PC-9 (cell line): ENCODE measurements around the gene CDC14A. TPM values are rescaled to one million over a fixed set of nuclear protein-coding genes. Genes with fewer than 3 reads are reported as not detected.
"Not testable (repeated sequence)": the region's sequence is repeated elsewhere in the genome, so short reads cannot be mapped to it uniquely, and the experiment has no call there.

Source experiments
- BruUV-seq: library from RNA; stranded (reverse); fragments of 400-500 nt; replicated peaks from 2 replicates; lab custom pipeline; 2021; lab: Mats Ljungman, UMichigan
- CTCF ChIA-PET: fragments of 300-600 bp; sonication (Branson Sonifier 250); formaldehyde crosslinking; loops from one replicate; lab custom pipeline; 2022; ENCODE audit warnings: antibody characterized with exemption; lab: Charles Lee
- POLR2A ChIA-PET: fragments of 300-600 bp; sonication (Branson Sonifier 250); formaldehyde crosslinking; loops from one replicate; lab custom pipeline; 2022; ENCODE audit warnings: antibody characterized with exemption; ENCODE audit not compliant: unreplicated experiment; lab: Charles Lee
- DNase-seq, 2 experiments: peaks; one replicate each; pipeline versions ENCODE4 v3.0.0 to v3.0.0-alpha.2; 2015 to 2022; ENCODE audit warnings: mixed read lengths in 1 of 2
- H2AFZ ChIP-seq: fragments of 200-600 bp; sonication (generic); 2 replicates; pipeline ENCODE4 v1.8.1; 2017; ENCODE audit warnings: antibody characterized with exemption
- H3F3A ChIP-seq: fragments of 200-600 bp; sonication (generic); 2 replicates; pipeline ENCODE4 v1.8.1; 2017; ENCODE audit warnings: antibody characterized with exemption, mild to moderate bottlenecking, low read depth; ENCODE audit not compliant: insufficient read depth
- H3K27ac ChIP-seq: fragments of 200-600 bp; sonication (generic); 2 replicates; pipeline ENCODE4 v1.6.1; 2016; ENCODE audit warnings: mixed run types
- H3K27me3 ChIP-seq: fragments of 200-600 bp; sonication (generic); 2 replicates; pipeline ENCODE4 v1.6.1; 2016; ENCODE audit warnings: low read depth, mixed run types; ENCODE audit not compliant: insufficient read depth
- H3K36me3 ChIP-seq: fragments of 200-600 bp; sonication (generic); 2 replicates; pipeline ENCODE4 v1.6.1; 2016; ENCODE audit warnings: low read depth, mixed run types
- H3K4me1 ChIP-seq: fragments of 200-600 bp; sonication (generic); replicated peaks from 2 replicates; pipeline ENCODE4 v1.6.1; 2016; ENCODE audit warnings: mixed run types; ENCODE audit not compliant: insufficient read depth
- H3K4me2 ChIP-seq: fragments of 200-600 bp; sonication (generic); 2 replicates; pipeline ENCODE4 v1.6.1; 2017; ENCODE audit warnings: mixed run types
- H3K4me3 ChIP-seq: fragments of 200-600 bp; sonication (generic); 2 replicates; pipeline ENCODE4 v1.6.1; 2016; ENCODE audit warnings: mixed run types
- H3K79me2 ChIP-seq: fragments of 200-600 bp; sonication (generic); 2 replicates; pipeline ENCODE4 v1.6.1; 2017; ENCODE audit warnings: low read depth, mixed run types
- H3K9me2 ChIP-seq: fragments of 200-600 bp; sonication (generic); 2 replicates; pipeline ENCODE4 v1.8.1; 2017; ENCODE audit warnings: mild to moderate bottlenecking; ENCODE audit not compliant: insufficient read depth
- H3K9me3 ChIP-seq: fragments of 200-600 bp; sonication (generic); 2 replicates; pipeline ENCODE4 v1.8.1; 2016; ENCODE audit warnings: low read depth; ENCODE audit not compliant: insufficient read depth
- H4K20me1 ChIP-seq: fragments of 200-600 bp; sonication (generic); 2 replicates; pipeline ENCODE4 v1.8.1; 2017; ENCODE audit not compliant: insufficient read depth
- CTCF ChIP-seq: fragments of 200-600 bp; sonication (generic); conservative IDR thresholded peaks from 2 replicates; pipeline ENCODE4 v1.6.1; 2017; ENCODE audit warnings: mixed run types, antibody characterized with exemption, mild to moderate bottlenecking, moderate library complexity
- EZH2 ChIP-seq: fragments of 200-600 bp; sonication (generic); IDR thresholded peaks from 2 replicates; pipeline ENCODE4 v1.8.0; 2017; ENCODE audit warnings: antibody characterized with exemption, low read depth
- intact Hi-C: fragments of 100-400 bp; cut with micrococcal nuclease; formaldehyde crosslinking; loops from one replicate; pipeline ENCODE4 v1.10.0; 2022; ENCODE audit not compliant: unreplicated experiment
- total RNA-seq: library from RNA; stranded (reverse); gene quantifications from 2 replicates; pipeline ENCODE4 v1.2.3, GENCODE V29; 2021

The CDC14A gene
- total RNA-seq, 1 experiment from 2014 or later: 2.8 TPM

- intact Hi-C loops: no loop called here
- peak in 1 of 2 experiments; percentile 51 for DNase-seq
- BruUV-seq: no TSS peak
Measured at GRCh38 chr1:100325415-100326324, 26.6 kb upstream of the CDC14A start.

GRCh38 chr1:100326325-100326670, 26.0 kb upstream of the CDC14A start:
- H3K27me3 ChIP-seq, H3F3A ChIP-seq, POLR2A ChIA-PET, H3K4me2 ChIP-seq, intact Hi-C loops, H3K4me3 ChIP-seq, CTCF ChIA-PET, H4K20me1 ChIP-seq, H3K9me2 ChIP-seq, DNase-seq, H3K36me3 ChIP-seq, H3K27ac ChIP-seq, H3K9me3 ChIP-seq, H3K79me2 ChIP-seq, BruUV-seq, H2AFZ ChIP-seq: not testable (repeated sequence)
- peaks cover 15% of the 10 kb centered on the region for H3K4me1 ChIP-seq

More at GRCh38 chr1:100325415-100326324, 26.6 kb upstream of the CDC14A start:
- Histone ChIP-seq H3K4me2 (peak overlapping the region; percentile 21), H3K9me3 (no peaks in the 10 kb centered on the region), H4K20me1 (no peaks in the 10 kb centered on the region), H3K27me3 (no peaks in the 10 kb centered on the region), H2AFZ (no peak overlapping the region; the same call in 1 of the 2 replicates), H3F3A (no peaks in the 10 kb centered on the region), H3K4me3 (no peak overlapping the region), H3K4me1 (peaks cover 15% of the 10 kb centered on the region), H3K9me2 (no peaks in the 10 kb centered on the region), H3K36me3 (no peaks in the 10 kb centered on the region), H3K79me2 (no peaks in the 10 kb centered on the region), H3K27ac (no peak overlapping the region)
- CTCF ChIA-PET: interaction anchor here (0.5 kb wide), 1 partner anchor 640 kb away, joined by 4 read pairs; no protein-coding TSS in a partner anchor
- TF ChIP-seq EZH2 (no peak), CTCF (no peak)
- POLR2A ChIA-PET: no interaction called here

- no peak for DNase-seq
- no TSS peak for BruUV-seq
- H3K27me3 ChIP-seq: no peaks in the 10 kb centered on the region
- H2AFZ ChIP-seq: no peak overlapping the region
- intact Hi-C loops: no loop called here
- H3K4me2 ChIP-seq: no peak overlapping the region
- H3K9me3 ChIP-seq: no peaks in the 10 kb centered on the region
- no peak overlapping the region for H3K27ac ChIP-seq
- no peaks in the 10 kb centered on the region for H4K20me1 ChIP-seq
- H3K4me3 ChIP-seq: no peak overlapping the region
- H3K9me2 ChIP-seq: no peaks in the 10 kb centered on the region
- ChIA-PET CTCF (no interaction called here), POLR2A (no interaction called here)
- H3F3A ChIP-seq: no peaks in the 10 kb centered on the region
- H3K79me2 ChIP-seq: no peaks in the 10 kb centered on the region
- H3K36me3 ChIP-seq: no peaks in the 10 kb centered on the region
- H3K4me1 ChIP-seq: peaks cover 12% of the 10 kb centered on the region
- TF ChIP-seq EZH2: no peak
- TF ChIP-seq CTCF: no peak
Measured at GRCh38 chr1:100328133-100328532, 24.2 kb upstream of the CDC14A start.

GRCh38 chr1:100331146-100331545, 21.2 kb upstream of the CDC14A start:
- H3F3A ChIP-seq, H3K4me1 ChIP-seq, H3K9me2 ChIP-seq, POLR2A ChIA-PET, H2AFZ ChIP-seq, H3K79me2 ChIP-seq, H3K27ac ChIP-seq, BruUV-seq, H3K9me3 ChIP-seq, DNase-seq, H3K4me2 ChIP-seq, intact Hi-C loops, H4K20me1 ChIP-seq, H3K36me3 ChIP-seq, H3K27me3 ChIP-seq, CTCF ChIA-PET, H3K4me3 ChIP-seq: not testable (repeated sequence)
